ENCODE measurements around the gene FGF14.

DNA sequence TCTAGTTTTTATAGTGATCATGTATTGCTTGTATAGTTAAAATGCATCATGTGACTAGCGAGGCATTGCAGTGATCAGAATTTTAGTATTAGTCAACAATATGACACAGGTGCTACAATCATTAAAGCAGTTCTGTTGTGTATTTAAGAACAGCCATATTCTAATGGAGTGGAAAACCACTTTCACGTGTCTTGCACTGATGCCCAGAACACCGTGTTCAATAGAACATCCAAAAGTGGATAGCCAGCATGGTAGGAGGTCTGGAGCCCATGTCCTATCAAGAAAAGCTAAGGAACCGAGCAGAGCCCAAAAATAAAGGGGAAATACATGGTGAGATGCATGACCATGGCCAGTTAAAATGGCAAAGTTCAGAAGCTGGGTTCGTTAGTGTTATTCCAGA is 55.1 kb downstream of the FGF14 start:
- TF ChIP-seq, protein P1, sequence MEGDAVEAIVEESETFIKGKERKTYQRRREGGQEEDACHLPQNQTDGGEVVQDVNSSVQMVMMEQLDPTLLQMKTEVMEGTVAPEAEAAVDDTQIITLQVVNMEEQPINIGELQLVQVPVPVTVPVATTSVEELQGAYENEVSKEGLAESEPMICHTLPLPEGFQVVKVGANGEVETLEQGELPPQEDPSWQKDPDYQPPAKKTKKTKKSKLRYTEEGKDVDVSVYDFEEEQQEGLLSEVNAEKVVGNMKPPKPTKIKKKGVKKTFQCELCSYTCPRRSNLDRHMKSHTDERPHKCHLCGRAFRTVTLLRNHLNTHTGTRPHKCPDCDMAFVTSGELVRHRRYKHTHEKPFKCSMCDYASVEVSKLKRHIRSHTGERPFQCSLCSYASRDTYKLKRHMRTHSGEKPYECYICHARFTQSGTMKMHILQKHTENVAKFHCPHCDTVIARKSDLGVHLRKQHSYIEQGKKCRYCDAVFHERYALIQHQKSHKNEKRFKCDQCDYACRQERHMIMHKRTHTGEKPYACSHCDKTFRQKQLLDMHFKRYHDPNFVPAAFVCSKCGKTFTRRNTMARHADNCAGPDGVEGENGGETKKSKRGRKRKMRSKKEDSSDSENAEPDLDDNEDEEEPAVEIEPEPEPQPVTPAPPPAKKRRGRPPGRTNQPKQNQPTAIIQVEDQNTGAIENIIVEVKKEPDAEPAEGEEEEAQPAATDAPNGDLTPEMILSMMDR (conservative IDR thresholded peaks at IDR 0.05; ENCODE audit: low read length): no peak
- no peak for TF ChIP-seq EZH2phosphoT487 (IDR thresholded peaks at IDR 0.05; ENCODE audit: borderline replicate concordance, low read depth, low read length)
